Activated naive CD8-positive, alpha-beta T cell treated with anti-CD3 and anti-CD28 coated beads, Interleukin-2, amount 50 U/mL, for 24 hours (primary cell): ENCODE data around the gene LPCAT3.

Experiments
- ATAC-seq: fragments of 150-1000 bp; cut with Tn5 transposase; one replicate; pipeline ENCODE4 v1.10.0; 2021
- DNase-seq: peaks from one replicate; pipeline ENCODE4 v3.0.0; 2021
- H3K27ac Mint-ChIP-seq: one replicate; pipeline ENCODE4 v1.8.0; 2021; ENCODE audit warnings: mild to moderate bottlenecking, mixed read lengths
- H3K27me3 Mint-ChIP-seq: one replicate; pipeline ENCODE4 v1.8.0; 2021; ENCODE audit warnings: mixed read lengths
- H3K36me3 Mint-ChIP-seq: one replicate; pipeline ENCODE4 v1.8.0; 2021; ENCODE audit warnings: low read depth, mixed read lengths
- H3K4me1 Mint-ChIP-seq: one replicate; pipeline ENCODE4 v1.8.0; 2021; ENCODE audit warnings: mixed read lengths
- H3K4me3 Mint-ChIP-seq: one replicate; pipeline ENCODE4 v1.8.0; 2021; ENCODE audit warnings: mild to moderate bottlenecking, moderate library complexity, mixed read lengths
- H3K9me3 Mint-ChIP-seq: one replicate; pipeline ENCODE4 v1.8.0; 2021; ENCODE audit warnings: mixed read lengths

LPCAT3 gene

DNA sequence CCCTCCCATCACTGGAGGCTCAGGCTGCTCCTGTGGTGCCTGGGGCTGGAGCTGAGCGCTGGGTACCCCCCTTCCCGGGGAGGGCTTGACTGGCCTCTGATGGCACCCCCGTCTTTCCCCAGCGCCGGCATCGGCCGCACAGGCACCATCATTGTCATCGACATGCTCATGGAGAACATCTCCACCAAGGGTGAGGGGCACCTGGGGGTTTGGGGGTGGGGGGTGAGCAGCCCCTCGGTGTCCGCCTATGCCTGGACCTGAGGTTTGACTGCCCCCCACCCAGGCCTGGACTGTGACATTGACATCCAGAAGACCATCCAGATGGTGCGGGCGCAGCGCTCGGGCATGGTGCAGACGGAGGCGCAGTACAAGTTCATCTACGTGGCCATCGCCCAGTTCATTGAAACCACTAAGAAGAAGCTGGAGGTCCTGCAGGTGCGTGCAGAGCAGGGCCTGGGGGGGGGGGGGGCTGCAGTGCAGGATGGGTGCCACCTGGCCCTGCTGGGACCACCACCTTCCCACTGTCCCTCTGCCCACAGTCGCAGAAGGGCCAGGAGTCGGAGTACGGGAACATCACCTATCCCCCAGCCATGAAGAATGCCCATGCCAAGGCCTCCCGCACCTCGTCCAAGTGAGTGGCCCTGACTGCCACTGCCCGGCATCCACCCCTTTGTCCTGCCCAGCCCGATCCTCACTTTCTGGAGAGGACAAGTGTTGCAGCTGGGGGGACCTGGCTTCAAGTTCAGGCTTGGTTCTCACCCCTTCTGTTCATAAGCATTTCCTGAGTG, 58.3 kb downstream of the LPCAT3 start:
- peaks cover 90% of the 10 kb centered on the region for H3K4me1 Mint-ChIP-seq
- DNase-seq (no peak), ATAC-seq (no peak)
- no peaks in the 10 kb centered on the region for H3K27me3 Mint-ChIP-seq
- no peaks in the 10 kb centered on the region for H3K9me3 Mint-ChIP-seq
- peak overlapping the region; percentile 93 for H3K4me3 Mint-ChIP-seq
- peak overlapping the region; percentile 99 for H3K27ac Mint-ChIP-seq
- H3K36me3 Mint-ChIP-seq: peaks cover 64% of the 10 kb centered on the region

- peak overlapping the region; percentile 99 for H3K27ac Mint-ChIP-seq
- DNase-seq: peak; percentile 78
- peak; percentile 44 for ATAC-seq
- no peaks in the 10 kb centered on the region for H3K9me3 Mint-ChIP-seq
- peaks cover 90% of the 10 kb centered on the region for H3K4me1 Mint-ChIP-seq
- H3K36me3 Mint-ChIP-seq: peaks cover 67% of the 10 kb centered on the region
- peak overlapping the region; percentile 93 for H3K4me3 Mint-ChIP-seq
- H3K27me3 Mint-ChIP-seq: no peaks in the 10 kb centered on the region
Observed at GRCh38 chr12:6959058-6959804, 59.0 kb downstream of the LPCAT3 start.

- H3K9me3 Mint-ChIP-seq: no peaks in the 10 kb centered on the region
- peak overlapping the region; percentile 93 for H3K4me3 Mint-ChIP-seq
- peak overlapping the region; percentile 99 for H3K27ac Mint-ChIP-seq
- DNase-seq: peak; percentile 19
- no peak for ATAC-seq
- H3K4me1 Mint-ChIP-seq: peaks cover 90% of the 10 kb centered on the region
- H3K36me3 Mint-ChIP-seq: peaks cover 70% of the 10 kb centered on the region
- H3K27me3 Mint-ChIP-seq: peaks cover 5% of the 10 kb centered on the region
Observed at GRCh38 chr12:6958609-6959057, 59.6 kb downstream of the LPCAT3 start.

- DNase-seq (no peak), ATAC-seq (no peak)
- peaks cover 5% of the 10 kb centered on the region for H3K27me3 Mint-ChIP-seq
- H3K9me3 Mint-ChIP-seq: no peaks in the 10 kb centered on the region
- peak overlapping the region; percentile 99 for H3K27ac Mint-ChIP-seq
- H3K36me3 Mint-ChIP-seq: peaks cover 77% of the 10 kb centered on the region
- H3K4me1 Mint-ChIP-seq: peaks cover 96% of the 10 kb centered on the region
- peak overlapping the region; percentile 93 for H3K4me3 Mint-ChIP-seq
Observed at GRCh38 chr12:6957741-6958608, 60.3 kb downstream of the LPCAT3 start.

DNA sequence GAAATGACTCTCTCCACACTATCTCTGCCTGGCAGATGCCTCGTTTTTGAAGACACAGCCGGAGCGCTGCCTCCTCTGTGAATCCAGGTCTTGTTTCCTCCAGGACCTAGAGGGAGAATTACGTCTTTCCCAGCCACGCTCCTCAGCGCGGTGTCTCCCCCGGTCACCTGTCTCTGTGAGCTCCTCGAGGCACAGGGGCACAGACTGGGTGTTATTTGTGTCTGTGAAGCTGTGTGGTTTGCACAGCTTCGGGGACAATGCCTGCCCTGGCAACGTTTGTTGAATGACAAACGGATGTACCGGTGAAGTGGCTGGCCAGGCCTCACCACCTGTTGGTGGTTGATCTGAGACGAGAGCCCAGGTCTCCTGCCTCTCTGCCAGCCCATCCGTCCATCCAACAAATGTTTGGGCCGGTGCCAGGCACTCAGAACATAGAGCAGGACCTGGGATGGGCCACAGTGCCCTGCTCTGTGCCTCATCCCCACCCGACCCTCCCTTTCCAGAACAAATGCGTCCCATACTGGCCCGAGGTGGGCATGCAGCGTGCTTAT, 61.0 kb downstream of the LPCAT3 start:
- H3K27ac Mint-ChIP-seq: peak overlapping the region; percentile 99
- H3K36me3 Mint-ChIP-seq: peaks cover 84% of the 10 kb centered on the region
- H3K27me3 Mint-ChIP-seq: peaks cover 5% of the 10 kb centered on the region
- no peak for ATAC-seq
- DNase-seq: no peak
- H3K4me3 Mint-ChIP-seq: peak overlapping the region; percentile 93
- H3K9me3 Mint-ChIP-seq: no peaks in the 10 kb centered on the region
- H3K4me1 Mint-ChIP-seq: peaks cover 90% of the 10 kb centered on the region

DNA sequence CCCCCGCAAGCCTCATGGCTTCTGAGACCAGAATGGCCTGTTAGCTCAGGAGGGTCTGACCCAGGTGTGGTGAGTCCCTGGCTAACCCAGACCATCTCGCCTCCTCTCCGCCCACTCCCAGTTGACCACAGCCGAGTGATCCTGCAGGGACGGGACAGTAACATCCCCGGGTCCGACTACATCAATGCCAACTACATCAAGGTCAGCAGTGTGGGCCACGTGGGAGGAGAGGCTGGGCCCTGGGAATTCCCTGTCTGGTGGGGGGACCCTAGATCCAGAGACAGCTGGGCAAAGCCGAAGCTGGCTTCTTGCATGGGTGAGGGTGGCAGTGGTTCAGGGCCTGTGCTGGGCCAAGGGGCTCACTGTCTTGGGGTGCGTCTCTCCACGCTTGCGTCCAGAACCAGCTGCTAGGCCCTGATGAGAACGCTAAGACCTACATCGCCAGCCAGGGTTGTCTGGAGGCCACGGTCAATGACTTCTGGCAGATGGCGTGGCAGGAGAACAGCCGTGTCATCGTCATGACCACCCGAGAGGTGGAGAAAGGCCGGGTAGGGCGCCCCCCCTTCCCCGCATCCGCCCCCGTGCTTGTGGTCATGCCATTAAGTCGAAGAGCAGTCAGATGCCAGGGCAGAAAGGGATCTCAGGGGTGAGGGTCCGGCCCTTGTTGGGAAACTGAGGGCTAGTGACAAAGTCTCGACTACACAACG, 62.1 kb downstream of the LPCAT3 start:
- DNase-seq: peak; percentile 62
- Mint-ChIP-seq H3K4me3 (peak overlapping the region; percentile 93), H3K36me3 (peaks cover 86% of the 10 kb centered on the region), H3K27me3 (peaks cover 5% of the 10 kb centered on the region), H3K9me3 (no peaks in the 10 kb centered on the region), H3K27ac (peak overlapping the region; percentile 99), H3K4me1 (peaks cover 79% of the 10 kb centered on the region)
- ATAC-seq: no peak

GRCh38 chr12:6955108-6956020, 62.9 kb downstream of the LPCAT3 start:
- H3K4me1 Mint-ChIP-seq: peaks cover 78% of the 10 kb centered on the region

GRCh38 chr12:6954316-6955107, 63.8 kb downstream of the LPCAT3 start:
- peaks cover 5% of the 10 kb centered on the region for H3K27me3 Mint-ChIP-seq
- H3K4me1 Mint-ChIP-seq: peaks cover 79% of the 10 kb centered on the region
- ATAC-seq (no peak), DNase-seq (peak; percentile 40)
- H3K36me3 Mint-ChIP-seq: peaks cover 76% of the 10 kb centered on the region
- peak overlapping the region; percentile 99 for H3K27ac Mint-ChIP-seq
- no peaks in the 10 kb centered on the region for H3K9me3 Mint-ChIP-seq
- peak overlapping the region; percentile 93 for H3K4me3 Mint-ChIP-seq

More at GRCh38 chr12:6955108-6956020, 62.9 kb downstream of the LPCAT3 start:
- Mint-ChIP-seq H3K36me3 (peaks cover 78% of the 10 kb centered on the region), H3K4me3 (peak overlapping the region; percentile 93), H3K9me3 (no peaks in the 10 kb centered on the region), H3K27ac (peak overlapping the region; percentile 99), H3K27me3 (peaks cover 5% of the 10 kb centered on the region)
- no peak for DNase-seq
- no peak for ATAC-seq

- no peaks in the 10 kb centered on the region for H3K9me3 Mint-ChIP-seq
- peaks cover 79% of the 10 kb centered on the region for H3K4me1 Mint-ChIP-seq
- H3K36me3 Mint-ChIP-seq: peaks cover 67% of the 10 kb centered on the region
- peak overlapping the region; percentile 99 for H3K27ac Mint-ChIP-seq
- DNase-seq (peak; percentile 90), ATAC-seq (peak; percentile 39)
- H3K4me3 Mint-ChIP-seq: peak overlapping the region; percentile 93
- peaks cover 5% of the 10 kb centered on the region for H3K27me3 Mint-ChIP-seq
Observed at GRCh38 chr12:6953442-6954315, 64.6 kb downstream of the LPCAT3 start.

DNA sequence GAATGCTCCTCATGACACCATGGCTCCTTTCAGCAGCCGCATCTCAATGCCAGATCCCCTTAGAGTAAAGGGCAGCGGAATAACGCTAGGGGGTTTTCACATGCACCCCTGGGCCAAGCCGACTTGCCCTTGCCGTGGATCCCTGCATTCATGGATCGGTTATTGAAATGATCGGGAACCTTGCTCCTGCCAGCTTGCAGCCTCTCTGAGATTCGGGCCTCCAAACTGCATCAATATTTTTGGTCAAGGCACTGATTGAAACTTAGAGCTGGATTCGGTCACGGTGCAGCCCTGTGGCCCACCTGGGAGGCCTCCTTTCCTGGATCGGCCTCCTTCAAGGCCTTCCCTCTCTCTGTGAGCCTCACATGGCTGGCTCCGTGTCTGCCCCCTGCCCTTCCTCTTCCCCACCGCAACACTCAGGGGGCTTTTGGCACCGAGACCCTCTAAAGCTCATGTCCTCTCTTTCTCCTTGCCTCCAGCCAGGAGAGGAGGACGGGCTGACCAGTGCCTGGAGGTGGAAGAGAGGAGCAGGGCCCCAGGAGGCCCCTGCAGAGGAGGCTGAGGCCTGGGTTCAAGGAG, 65.3 kb downstream of the LPCAT3 start:
- ATAC-seq: no peak

DNA sequence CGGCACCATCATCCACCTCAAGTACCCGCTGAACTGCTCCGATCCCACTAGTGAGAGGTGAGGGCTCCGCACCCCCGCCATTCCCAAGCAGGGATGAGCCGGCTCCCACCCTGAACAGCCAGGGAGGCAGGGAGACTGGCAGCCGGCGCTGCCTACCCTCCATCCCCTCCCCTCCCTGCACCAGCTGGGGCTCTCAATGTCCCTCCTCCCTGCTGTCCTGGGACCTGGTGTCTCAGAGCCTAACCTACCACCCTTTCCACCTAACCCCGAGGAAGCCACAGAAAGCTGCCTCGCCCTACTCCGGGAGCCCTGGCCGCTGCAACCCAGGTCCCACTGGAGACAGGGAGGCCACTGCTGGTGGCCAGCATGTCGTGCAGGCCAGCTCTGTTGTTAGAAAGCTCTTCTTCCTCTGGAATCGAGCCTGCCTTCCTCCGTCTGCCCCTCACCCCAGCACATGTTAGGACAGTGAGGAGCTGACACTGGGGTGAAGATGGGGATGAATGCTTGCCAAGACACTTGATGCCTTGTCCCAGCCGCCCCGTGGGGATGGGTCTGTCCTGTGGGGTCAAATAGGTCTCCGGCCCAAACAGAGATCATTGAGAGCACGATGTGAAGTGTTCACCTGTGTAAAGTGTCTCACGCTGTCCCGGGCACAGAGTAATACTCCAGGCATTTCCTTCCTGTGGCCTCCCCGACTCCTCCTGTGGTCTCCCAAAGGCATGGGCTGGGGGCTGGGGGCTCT, 66.0 kb downstream of the LPCAT3 start:
- DNase-seq: peak; percentile 41
- H3K36me3 Mint-ChIP-seq: peaks cover 53% of the 10 kb centered on the region
- peak overlapping the region; percentile 99 for H3K27ac Mint-ChIP-seq
- H3K27me3 Mint-ChIP-seq: peaks cover 5% of the 10 kb centered on the region
- peak overlapping the region; percentile 93 for H3K4me3 Mint-ChIP-seq
- ATAC-seq: no peak
- H3K4me1 Mint-ChIP-seq: peaks cover 78% of the 10 kb centered on the region
- H3K9me3 Mint-ChIP-seq: no peaks in the 10 kb centered on the region

More for the DNA sequence above, 65.3 kb downstream of the LPCAT3 start:
- DNase-seq: peak; percentile 40
- Mint-ChIP-seq H3K27me3 (peaks cover 5% of the 10 kb centered on the region), H3K36me3 (peaks cover 60% of the 10 kb centered on the region), H3K9me3 (no peaks in the 10 kb centered on the region), H3K4me1 (peaks cover 78% of the 10 kb centered on the region), H3K4me3 (peak overlapping the region; percentile 93), H3K27ac (peak overlapping the region; percentile 99)
